NOMO-1 treated with dmso at 0.1 percent for 144 hours (cell line): ENCODE data around the gene RPL19.
A peak's percentile ranks its signal among the peaks of the same experiment; 100 is the strongest.
"Not testable (repeated sequence)": the region's sequence is repeated elsewhere in the genome, so short reads cannot be mapped to it uniquely, and the experiment has no call there.

Experiments used
- DNase-seq: peaks from one replicate; lab custom pipeline; 2025; ENCODE audit not compliant: unreplicated experiment; lab: John Stamatoyannopoulos, UW

RPL19 gene

GRCh38 chr17:39200070-39200879, at the start of gene RPL19:
RPL19 (plus strand) TSS chr17:39200283; CDS start chr17:39200345, 62 bp downstream.
- no peak for DNase-seq

GRCh38 chr17:39150795-39151149, 49.3 kb upstream of the RPL19 start:
- no peak for DNase-seq

GRCh38 chr17:39151150-39151942, 48.7 kb upstream of the RPL19 start, which contains the start of gene PLXDC1:
PLXDC1 (minus strand) TSS chr17:39151637; CDS start chr17:39151437, 200 bp downstream.
- no peak for DNase-seq

- no peak for DNase-seq
These were observed 47.9 kb upstream of the RPL19 start for GRCh38 chr17:39151943-39152818.

- DNase-seq = peak; percentile 56
These were observed 46.5 kb upstream of the RPL19 start for GRCh38 chr17:39153599-39154051.

- no peak for DNase-seq
These were observed 44.4 kb upstream of the RPL19 start for GRCh38 chr17:39155654-39156053.

GRCh38 chr17:39156491-39156890, 43.6 kb upstream of the RPL19 start:
- DNase-seq = no peak

GRCh38 chr17:39158623-39159022, 41.5 kb upstream of the RPL19 start:
- DNase-seq = no peak

- no peak for DNase-seq
These were observed 38.1 kb upstream of the RPL19 start for GRCh38 chr17:39161962-39162361.

- DNase-seq = peak; percentile 95
These were observed 35.4 kb upstream of the RPL19 start for GRCh38 chr17:39164675-39165143.

GRCh38 chr17:39165178-39165840, 34.8 kb upstream of the RPL19 start:
- DNase-seq = no peak

GRCh38 chr17:39165841-39166349, 34.2 kb upstream of the RPL19 start, which contains the start of gene ARL5C:
ARL5C (minus strand) TSS chr17:39166161; CDS start chr17:39165760, 401 bp downstream.
- DNase-seq = no peak

GRCh38 chr17:39166437-39167335, 33.4 kb upstream of the RPL19 start:
- no peak for DNase-seq

- peak; percentile 83 for DNase-seq
These were observed 32.6 kb upstream of the RPL19 start for GRCh38 chr17:39167476-39167875.

GRCh38 chr17:39168503-39168902, 31.6 kb upstream of the RPL19 start:
- DNase-seq = not testable (repeated sequence)

GRCh38 chr17:39169101-39169500, 31.0 kb upstream of the RPL19 start:
- DNase-seq = peak; percentile 41

- no peak for DNase-seq
These were observed 30.6 kb upstream of the RPL19 start for GRCh38 chr17:39169518-39169917.

GRCh38 chr17:39170109-39170508, 30.0 kb upstream of the RPL19 start:
- no peak for DNase-seq

GRCh38 chr17:39170558-39170957, 29.5 kb upstream of the RPL19 start:
- no peak for DNase-seq
